NCI-H524 (cell line): ENCODE data around the gene SECISBP2L.
"Not testable (repeated sequence)": the region's sequence is repeated elsewhere in the genome, so short reads cannot be mapped to it uniquely, and the experiment has no call there.

ENCODE experiments used
- DNase-seq, 2 experiments: peaks; one replicate each; lab custom pipeline; 2025; lab: John Stamatoyannopoulos, UW

SECISBP2L gene

GRCh38 chr15:49046220-49047102, at the start of gene SECISBP2L:
Gene SECISBP2L (minus strand): TSS chr15:49046446. CDS start chr15:49046299, 147 bp downstream.
- peak; percentile 99 for DNase-seq

- DNase-seq: no peak
These were observed 48.7 kb upstream of the SECISBP2L start for GRCh38 chr15:49094923-49095322.

- no peak for DNase-seq
These were observed 47.2 kb upstream of the SECISBP2L start for GRCh38 chr15:49093252-49094105.

- DNase-seq: no peak
These were observed 42.8 kb upstream of the SECISBP2L start for GRCh38 chr15:49088996-49089395.

- no peak for DNase-seq
These were observed 39.6 kb upstream of the SECISBP2L start for GRCh38 chr15:49085696-49086459.

- DNase-seq: no peak
These were observed 38.0 kb upstream of the SECISBP2L start for GRCh38 chr15:49084285-49084570.

GRCh38 chr15:49083401-49084284, 37.4 kb upstream of the SECISBP2L start:
- no peak for DNase-seq

- no peak for DNase-seq
These were observed 36.7 kb upstream of the SECISBP2L start for GRCh38 chr15:49082960-49083359.

GRCh38 chr15:49079340-49080039, 33.2 kb upstream of the SECISBP2L start:
- DNase-seq: no peak

GRCh38 chr15:49075881-49076280, 29.6 kb upstream of the SECISBP2L start:
- no peak for DNase-seq

GRCh38 chr15:49074589-49075287, 28.5 kb upstream of the SECISBP2L start:
- not testable (repeated sequence) for DNase-seq

- no peak for DNase-seq
These were observed 20.1 kb upstream of the SECISBP2L start for GRCh38 chr15:49066372-49066771.

- DNase-seq: no peak
These were observed 18.6 kb upstream of the SECISBP2L start for GRCh38 chr15:49064884-49065283.

- no peak for DNase-seq
These were observed 18.0 kb upstream of the SECISBP2L start for GRCh38 chr15:49064281-49064653.

- DNase-seq: no peak
These were observed 17.4 kb upstream of the SECISBP2L start for GRCh38 chr15:49063402-49064280.

GRCh38 chr15:49062900-49063299, 16.7 kb upstream of the SECISBP2L start:
- no peak for DNase-seq

- DNase-seq: no peak
These were observed 14.7 kb upstream of the SECISBP2L start for GRCh38 chr15:49060710-49061495.

GRCh38 chr15:49059491-49059890, 13.2 kb upstream of the SECISBP2L start:
- no peak for DNase-seq
